Stimulated activated memory B cell treated with anti-CD40 and anti-IgM and Interleukin-4, amounts not matched to agents 10 μg/mL and 1 μg/mL and 100 μg/mL, for 72 hours (primary cell): ENCODE data around the gene IL1RAPL2.
"Not testable (repeated sequence)": the region's sequence is repeated elsewhere in the genome, so short reads cannot be mapped to it uniquely, and the experiment has no call there.

Source experiments
- ATAC-seq: fragments of 150-1000 bp; cut with Tn5 transposase; 2 replicates; pipeline ENCODE4 v1.10.0; 2021
- H3K27ac Mint-ChIP-seq: one replicate; pipeline ENCODE4 v1.8.0; 2022; ENCODE audit warnings: mild to moderate bottlenecking, mixed read lengths
- H3K27me3 Mint-ChIP-seq: one replicate; pipeline ENCODE4 v1.8.0; 2022; ENCODE audit warnings: mixed read lengths
- H3K36me3 Mint-ChIP-seq: one replicate; pipeline ENCODE4 v1.8.0; 2022; ENCODE audit warnings: mixed read lengths
- H3K4me1 Mint-ChIP-seq: one replicate; pipeline ENCODE4 v1.8.0; 2022; ENCODE audit warnings: mixed read lengths
- H3K4me3 Mint-ChIP-seq: one replicate; pipeline ENCODE4 v1.8.0; 2022; ENCODE audit warnings: mild to moderate bottlenecking, moderate library complexity, mixed read lengths
- H3K9me3 Mint-ChIP-seq: one replicate; pipeline ENCODE4 v1.8.0; 2022; ENCODE audit warnings: mixed read lengths

Gene IL1RAPL2

DNA sequence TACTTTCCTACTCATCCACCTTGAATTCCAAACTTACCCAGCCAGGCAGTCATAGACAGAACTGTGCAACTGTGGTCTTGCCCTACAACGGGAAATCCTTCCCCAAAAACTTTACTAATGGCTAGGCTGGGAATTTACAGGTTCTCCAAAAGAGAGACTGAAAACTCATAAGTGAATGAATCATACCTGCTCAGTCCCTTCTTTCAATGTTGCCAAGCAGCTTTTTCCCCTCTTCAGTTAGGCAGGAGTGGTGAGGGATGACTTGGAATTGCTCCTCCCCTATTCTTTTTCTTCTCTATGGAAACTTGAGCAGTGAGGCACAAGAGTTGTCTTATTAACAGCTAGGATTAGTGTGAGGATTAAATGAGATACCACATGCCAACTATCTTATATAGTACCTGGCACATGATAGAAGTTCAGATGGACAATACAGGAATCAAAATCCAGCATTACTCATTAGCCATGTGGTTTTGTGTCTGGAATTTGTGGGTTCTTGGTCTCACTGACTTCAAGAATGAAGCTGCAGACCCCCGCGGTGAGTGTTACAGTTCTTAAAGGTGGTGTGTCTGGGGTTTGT is 548.6 kb downstream of the IL1RAPL2 start:
- Mint-ChIP-seq H3K27me3 (no peaks in the 10 kb centered on the region), H3K4me1 (no peaks in the 10 kb centered on the region), H3K27ac (no peak overlapping the region), H3K36me3 (no peaks in the 10 kb centered on the region), H3K9me3 (no peaks in the 10 kb centered on the region), H3K4me3 (no peak overlapping the region)
- no peak for ATAC-seq

DNA sequence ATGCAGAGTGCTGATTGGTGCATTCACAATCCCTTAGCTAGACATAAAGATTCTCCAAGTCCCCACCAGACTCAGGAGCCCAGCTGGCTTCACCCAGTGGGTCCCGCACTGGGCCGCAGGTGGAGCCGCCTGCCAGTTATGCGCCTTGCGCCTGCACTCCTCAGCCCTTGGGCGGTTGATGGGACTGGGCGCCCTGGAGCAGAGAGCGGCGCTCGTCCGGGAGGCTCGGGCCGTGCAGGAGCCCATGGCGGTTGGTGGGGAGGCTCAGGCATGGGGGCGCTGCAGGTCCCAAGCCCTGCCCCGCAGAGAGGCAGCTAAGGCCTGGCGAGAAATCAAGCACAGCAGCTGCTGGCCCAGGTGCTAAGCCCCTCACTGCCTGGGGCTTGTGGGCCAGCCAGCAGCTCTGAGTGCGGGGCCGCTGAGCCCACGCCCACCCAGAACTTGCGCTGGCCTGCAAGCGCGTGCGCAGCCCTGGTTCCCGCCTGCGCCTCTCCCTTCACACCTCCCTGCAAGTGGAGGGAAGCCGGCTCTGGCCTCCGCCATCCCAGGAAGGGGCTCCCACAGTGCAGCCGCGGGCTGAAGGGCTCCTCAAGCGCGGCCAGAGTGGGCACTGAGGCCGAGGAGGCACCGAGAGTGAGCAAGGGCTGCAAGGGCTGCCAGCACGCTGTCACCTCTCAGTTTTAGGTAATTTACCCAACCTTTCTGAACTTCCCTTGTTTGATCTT is 549.8 kb downstream of the IL1RAPL2 start:
- not testable (repeated sequence) for H3K36me3 Mint-ChIP-seq, ATAC-seq, H3K4me1 Mint-ChIP-seq, H3K9me3 Mint-ChIP-seq, H3K27ac Mint-ChIP-seq, H3K27me3 Mint-ChIP-seq, H3K4me3 Mint-ChIP-seq

DNA sequence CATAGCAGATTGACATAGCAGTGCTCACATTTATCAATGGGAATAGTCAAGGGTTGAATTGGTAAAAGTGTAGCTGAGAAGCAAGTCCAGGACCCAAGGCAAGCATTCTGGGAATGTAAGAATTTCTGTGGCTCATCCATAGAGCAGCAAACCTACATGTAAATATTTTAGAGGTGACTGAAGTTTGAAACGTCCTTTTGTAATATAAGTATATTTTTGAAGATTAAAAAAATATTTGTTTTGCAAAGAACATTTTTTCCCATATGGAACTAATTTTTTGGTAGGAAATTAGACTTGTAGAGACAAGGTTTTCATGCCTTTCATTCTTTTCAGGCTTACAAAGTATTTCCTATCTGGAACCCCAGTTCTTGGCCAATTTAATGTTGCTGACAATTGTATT is 550.5 kb downstream of the IL1RAPL2 start:
- Mint-ChIP-seq H3K9me3 (no peaks in the 10 kb centered on the region), H3K36me3 (no peaks in the 10 kb centered on the region), H3K4me1 (no peaks in the 10 kb centered on the region), H3K27ac (no peak overlapping the region), H3K4me3 (no peak overlapping the region), H3K27me3 (no peaks in the 10 kb centered on the region)
- ATAC-seq: no peak

DNA sequence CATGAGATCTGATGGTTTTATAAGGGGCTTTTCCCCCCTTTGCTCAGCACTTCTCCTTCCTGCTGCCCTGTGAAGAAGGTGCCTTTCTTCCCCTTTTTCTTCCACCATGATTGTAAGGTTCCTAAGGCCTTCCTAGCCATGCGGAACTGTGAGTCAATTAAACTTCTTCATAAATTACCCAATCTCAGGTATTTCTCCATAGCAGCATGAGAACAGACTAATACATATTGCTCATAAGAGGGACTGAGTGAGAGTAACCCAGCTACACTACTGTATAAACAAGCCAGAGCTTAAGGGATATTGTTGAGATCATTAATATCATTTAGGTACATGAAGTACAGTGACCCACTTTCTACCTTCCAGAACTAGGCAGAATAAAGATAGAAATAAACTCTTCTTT is 551.6 kb downstream of the IL1RAPL2 start:
- H3K27ac Mint-ChIP-seq: no peak overlapping the region
- H3K27me3 Mint-ChIP-seq: no peaks in the 10 kb centered on the region
- H3K4me3 Mint-ChIP-seq: no peak overlapping the region
- no peaks in the 10 kb centered on the region for H3K36me3 Mint-ChIP-seq
- ATAC-seq: no peak
- no peaks in the 10 kb centered on the region for H3K4me1 Mint-ChIP-seq
- no peaks in the 10 kb centered on the region for H3K9me3 Mint-ChIP-seq

DNA sequence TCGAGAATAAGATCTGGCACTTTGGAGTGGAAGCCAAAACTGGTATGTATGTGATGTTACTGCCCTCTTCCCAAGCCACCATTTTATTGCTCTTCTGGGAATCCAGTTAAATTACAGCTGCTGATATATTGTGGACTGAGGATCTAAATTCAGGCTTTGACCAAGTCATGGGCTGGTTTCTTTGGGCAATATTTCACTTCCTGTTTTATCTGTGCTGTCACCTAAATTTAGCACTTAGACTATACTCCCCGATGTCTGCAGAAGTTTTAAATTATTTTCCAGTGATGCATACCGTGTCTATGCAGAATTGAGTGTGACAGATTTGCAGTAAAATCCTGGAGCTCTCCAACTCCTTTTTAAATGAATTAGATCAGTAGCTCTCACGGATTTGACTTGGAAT is 554.5 kb downstream of the IL1RAPL2 start:
- no peaks in the 10 kb centered on the region for H3K36me3 Mint-ChIP-seq

DNA sequence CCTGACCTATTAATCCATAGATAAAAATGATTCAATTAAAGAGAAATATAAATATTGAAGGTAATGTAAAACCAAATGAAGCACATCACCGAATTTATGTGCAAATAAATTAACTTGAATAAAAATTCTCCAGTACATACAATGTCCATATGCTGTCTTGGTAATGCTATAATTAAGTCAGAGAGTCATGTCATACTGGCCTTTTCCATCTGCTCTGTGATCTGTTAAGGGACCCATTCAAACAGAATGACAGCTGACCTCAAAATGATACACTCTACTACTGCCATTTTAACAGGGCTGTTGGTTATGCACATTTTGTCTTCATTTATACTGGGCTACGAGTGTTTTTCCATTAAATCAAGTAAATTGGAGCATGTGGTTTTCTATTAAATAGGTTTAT is 555.2 kb downstream of the IL1RAPL2 start:
- Mint-ChIP-seq H3K4me1 (no peaks in the 10 kb centered on the region), H3K9me3 (no peaks in the 10 kb centered on the region), H3K27me3 (no peaks in the 10 kb centered on the region), H3K36me3 (no peaks in the 10 kb centered on the region), H3K27ac (no peak overlapping the region), H3K4me3 (no peak overlapping the region)
- no peak for ATAC-seq

More for the DNA sequence above, 554.5 kb downstream of the IL1RAPL2 start:
- no peak for ATAC-seq
- H3K9me3 Mint-ChIP-seq: no peaks in the 10 kb centered on the region
- H3K4me3 Mint-ChIP-seq: no peak overlapping the region
- no peaks in the 10 kb centered on the region for H3K27me3 Mint-ChIP-seq
- no peaks in the 10 kb centered on the region for H3K4me1 Mint-ChIP-seq
- H3K27ac Mint-ChIP-seq: no peak overlapping the region

DNA sequence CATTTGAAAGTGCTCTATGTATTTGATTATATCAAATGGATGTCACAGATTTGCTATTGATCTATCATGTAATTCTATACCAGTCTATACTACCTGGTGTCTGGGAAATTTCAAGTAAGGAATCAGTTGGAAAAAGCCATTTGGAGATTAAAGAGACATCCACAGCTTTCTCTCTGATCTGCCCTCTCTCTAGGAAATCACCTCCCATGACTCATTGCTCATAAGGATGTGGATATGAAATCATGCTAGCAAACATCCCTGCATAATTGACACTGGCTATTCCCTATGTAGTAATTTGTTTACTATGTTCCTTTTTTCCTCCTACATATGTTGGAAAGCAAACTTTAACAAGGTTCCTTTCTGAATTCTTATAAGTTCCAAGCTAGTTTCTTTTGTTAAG is 560.2 kb downstream of the IL1RAPL2 start:
- no peaks in the 10 kb centered on the region for H3K27me3 Mint-ChIP-seq
- no peaks in the 10 kb centered on the region for H3K36me3 Mint-ChIP-seq
- no peaks in the 10 kb centered on the region for H3K4me1 Mint-ChIP-seq
- H3K27ac Mint-ChIP-seq: no peak overlapping the region
- no peak overlapping the region for H3K4me3 Mint-ChIP-seq
- H3K9me3 Mint-ChIP-seq: no peaks in the 10 kb centered on the region
- no peak for ATAC-seq

DNA sequence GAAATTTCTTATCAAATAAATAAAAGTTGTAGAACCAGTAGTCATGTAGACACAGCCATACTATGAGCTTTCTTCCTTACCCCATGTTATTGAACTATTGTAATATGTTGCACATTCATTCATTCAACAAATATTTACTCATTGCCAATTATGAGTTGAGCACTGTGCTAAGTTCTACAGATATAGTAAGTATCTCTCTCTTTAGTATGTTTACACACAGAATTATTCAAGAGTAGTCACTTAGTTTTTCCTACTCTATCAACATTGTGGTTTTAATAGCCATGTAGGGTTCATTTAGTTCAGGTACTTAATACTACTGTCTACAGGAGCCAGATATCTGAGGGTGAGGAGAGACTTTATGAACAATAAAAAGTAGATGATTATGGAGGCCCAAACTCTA is 568.3 kb downstream of the IL1RAPL2 start:
- Mint-ChIP-seq H3K4me1 (no peaks in the 10 kb centered on the region), H3K36me3 (no peaks in the 10 kb centered on the region), H3K9me3 (no peaks in the 10 kb centered on the region), H3K4me3 (no peak overlapping the region), H3K27me3 (no peaks in the 10 kb centered on the region), H3K27ac (no peak overlapping the region)
- no peak for ATAC-seq

DNA sequence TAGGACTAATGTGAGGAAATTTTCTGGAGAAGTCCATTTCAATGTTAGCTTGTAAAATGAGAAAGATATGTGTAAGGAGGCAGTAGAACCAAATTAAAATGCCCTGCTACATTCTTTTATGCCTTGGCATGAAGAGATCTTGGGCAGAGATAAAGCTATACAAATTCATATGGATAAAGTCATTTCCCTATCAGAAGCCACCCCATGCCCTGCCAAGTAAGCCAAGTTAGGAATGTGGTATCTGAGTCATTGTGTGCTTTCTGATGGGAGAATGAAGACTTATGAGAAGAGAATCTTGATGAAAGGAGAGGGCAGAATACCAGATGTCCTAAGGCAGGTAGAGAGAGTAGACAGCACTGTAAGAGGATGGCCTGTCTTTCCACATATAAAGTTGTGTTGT is 570.8 kb downstream of the IL1RAPL2 start:
- Mint-ChIP-seq H3K4me3 (no peak overlapping the region), H3K4me1 (no peaks in the 10 kb centered on the region), H3K27ac (no peak overlapping the region), H3K9me3 (no peaks in the 10 kb centered on the region), H3K36me3 (no peaks in the 10 kb centered on the region), H3K27me3 (no peaks in the 10 kb centered on the region)
- no peak for ATAC-seq

DNA sequence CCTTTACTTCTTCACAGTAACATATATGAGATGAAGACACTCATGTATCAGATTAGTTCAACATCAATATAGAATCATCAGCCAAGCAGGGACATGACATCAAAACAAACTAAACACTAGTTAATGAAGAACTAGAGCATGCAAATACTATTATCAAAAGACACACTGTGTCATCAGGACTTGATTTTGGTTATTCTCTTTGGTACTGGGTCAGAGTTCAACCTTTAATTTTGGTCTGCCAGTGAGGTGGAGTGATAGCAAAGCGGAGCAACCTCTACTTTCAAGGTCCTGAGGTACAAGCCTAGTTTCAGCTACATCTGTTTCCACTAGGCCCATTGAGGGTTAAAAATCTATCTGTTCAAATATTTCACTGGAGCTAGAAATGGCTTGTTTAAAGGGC is 584.0 kb downstream of the IL1RAPL2 start:
- Mint-ChIP-seq H3K36me3 (no peaks in the 10 kb centered on the region), H3K4me1 (no peaks in the 10 kb centered on the region), H3K27ac (no peak overlapping the region), H3K9me3 (no peaks in the 10 kb centered on the region), H3K4me3 (no peak overlapping the region), H3K27me3 (no peaks in the 10 kb centered on the region)
- no peak for ATAC-seq

DNA sequence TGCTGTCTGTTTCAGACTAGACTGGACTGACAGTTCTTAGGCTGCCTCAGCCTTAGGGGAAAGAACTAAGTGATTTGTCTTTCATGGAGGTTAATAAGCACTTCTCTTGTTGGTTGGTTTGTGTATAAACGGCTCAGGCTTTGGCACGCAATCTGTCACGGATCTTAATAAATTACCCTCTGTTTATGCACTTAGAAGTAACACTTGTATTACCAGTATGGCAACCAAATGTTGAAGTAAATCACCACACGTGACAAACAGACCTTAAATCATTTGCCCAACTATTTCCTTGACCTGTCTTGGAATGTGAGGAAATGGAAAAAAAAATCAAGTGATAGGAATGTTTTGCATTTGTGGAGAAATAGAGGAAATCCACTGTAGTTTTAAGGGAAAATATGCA is 584.6 kb downstream of the IL1RAPL2 start:
- Mint-ChIP-seq H3K27ac (no peak overlapping the region), H3K4me1 (no peaks in the 10 kb centered on the region), H3K27me3 (no peaks in the 10 kb centered on the region), H3K36me3 (no peaks in the 10 kb centered on the region), H3K9me3 (no peaks in the 10 kb centered on the region), H3K4me3 (no peak overlapping the region)
- no peak for ATAC-seq

DNA sequence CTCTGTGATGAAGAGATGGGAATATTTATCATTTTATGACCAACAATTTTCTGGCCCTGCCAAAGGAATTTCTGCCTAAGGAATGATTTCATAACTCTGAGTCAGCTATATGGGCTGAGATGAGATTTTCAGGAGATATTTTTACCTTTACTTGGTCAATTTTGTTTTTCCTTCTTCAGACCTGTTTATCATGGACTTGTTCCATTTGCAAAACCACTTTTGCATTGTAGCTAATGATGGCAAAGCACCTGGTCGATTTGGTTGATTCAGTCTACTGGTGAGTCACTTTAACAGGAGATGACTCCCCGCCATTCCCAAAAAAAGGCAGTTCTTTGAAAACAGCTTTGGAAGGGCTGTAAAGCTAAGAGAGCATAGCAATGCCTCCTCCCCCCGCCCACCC is 601.2 kb downstream of the IL1RAPL2 start:
- Mint-ChIP-seq H3K27ac (no peak overlapping the region), H3K4me3 (no peak overlapping the region), H3K4me1 (no peaks in the 10 kb centered on the region), H3K27me3 (no peaks in the 10 kb centered on the region), H3K36me3 (no peaks in the 10 kb centered on the region), H3K9me3 (no peaks in the 10 kb centered on the region)
- no peak for ATAC-seq

DNA sequence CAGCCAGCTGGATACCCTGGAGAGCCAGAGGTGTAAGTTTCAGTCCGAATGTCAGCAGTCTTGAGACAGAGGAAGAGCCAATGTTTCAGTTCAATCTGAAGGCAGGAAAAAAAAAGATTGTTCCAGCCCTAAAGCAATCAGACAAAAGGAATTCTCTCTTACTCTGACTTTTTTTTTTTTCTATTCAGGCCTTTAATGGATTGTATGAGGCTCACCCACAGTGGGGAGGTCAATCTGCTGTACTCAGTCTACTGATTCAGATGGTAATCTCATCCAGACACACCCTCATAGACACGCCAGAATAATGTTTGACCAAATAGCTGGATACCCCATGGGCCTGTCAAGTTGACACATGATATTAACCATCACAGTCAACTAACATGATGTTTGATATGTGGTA is 602.6 kb downstream of the IL1RAPL2 start:
- H3K27ac Mint-ChIP-seq: no peak overlapping the region
- no peaks in the 10 kb centered on the region for H3K27me3 Mint-ChIP-seq
- H3K9me3 Mint-ChIP-seq: no peaks in the 10 kb centered on the region
- H3K36me3 Mint-ChIP-seq: no peaks in the 10 kb centered on the region
- no peaks in the 10 kb centered on the region for H3K4me1 Mint-ChIP-seq
- no peak overlapping the region for H3K4me3 Mint-ChIP-seq
- no peak for ATAC-seq

DNA sequence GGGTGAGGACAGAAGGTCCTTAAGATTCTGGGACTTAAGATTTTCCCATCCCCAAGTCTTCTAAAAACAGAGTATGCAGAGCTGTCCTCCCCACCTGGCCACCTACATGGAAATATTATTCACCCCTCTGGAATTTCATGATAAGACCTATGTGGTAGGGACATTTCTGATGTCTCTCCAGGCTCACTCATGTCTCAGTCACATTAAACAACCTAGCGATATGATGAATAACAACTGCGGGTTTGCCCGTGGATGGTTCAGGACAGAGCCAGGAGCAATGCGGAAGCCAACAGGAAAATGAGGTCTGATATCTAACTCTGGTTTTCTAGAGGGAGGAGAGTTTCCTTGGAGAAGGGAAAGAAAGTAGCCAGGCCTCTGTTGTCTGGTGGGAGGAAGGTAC is 607.1 kb downstream of the IL1RAPL2 start:
- Mint-ChIP-seq H3K36me3 (no peaks in the 10 kb centered on the region), H3K4me3 (no peak overlapping the region), H3K27me3 (no peaks in the 10 kb centered on the region), H3K9me3 (no peaks in the 10 kb centered on the region), H3K27ac (no peak overlapping the region), H3K4me1 (no peaks in the 10 kb centered on the region)
- no peak for ATAC-seq

DNA sequence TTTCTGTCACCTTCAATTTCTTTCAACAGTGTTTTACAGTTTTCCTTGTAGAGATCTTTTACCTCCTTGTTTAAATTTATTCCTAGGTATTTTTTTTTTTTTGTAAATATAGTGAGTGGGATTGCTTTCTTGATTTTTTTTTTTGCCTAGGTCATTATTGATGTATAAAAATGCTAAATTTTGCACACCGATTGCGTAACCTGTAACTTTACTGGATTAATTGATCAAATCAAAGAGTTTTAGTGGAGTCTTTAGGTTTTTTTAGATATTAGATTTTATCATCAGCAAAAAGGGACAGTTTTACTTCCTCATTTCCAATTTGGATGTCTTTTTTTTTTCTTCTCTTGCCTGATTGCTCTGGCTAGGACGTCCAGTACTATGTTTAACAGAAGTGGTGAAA is 613.6 kb downstream of the IL1RAPL2 start:
- H3K9me3 Mint-ChIP-seq: peaks cover 3% of the 10 kb centered on the region
- no peaks in the 10 kb centered on the region for H3K27me3 Mint-ChIP-seq
- ATAC-seq: no peak
- no peaks in the 10 kb centered on the region for H3K4me1 Mint-ChIP-seq
- H3K4me3 Mint-ChIP-seq: no peak overlapping the region
- H3K27ac Mint-ChIP-seq: no peak overlapping the region
- H3K36me3 Mint-ChIP-seq: no peaks in the 10 kb centered on the region

DNA sequence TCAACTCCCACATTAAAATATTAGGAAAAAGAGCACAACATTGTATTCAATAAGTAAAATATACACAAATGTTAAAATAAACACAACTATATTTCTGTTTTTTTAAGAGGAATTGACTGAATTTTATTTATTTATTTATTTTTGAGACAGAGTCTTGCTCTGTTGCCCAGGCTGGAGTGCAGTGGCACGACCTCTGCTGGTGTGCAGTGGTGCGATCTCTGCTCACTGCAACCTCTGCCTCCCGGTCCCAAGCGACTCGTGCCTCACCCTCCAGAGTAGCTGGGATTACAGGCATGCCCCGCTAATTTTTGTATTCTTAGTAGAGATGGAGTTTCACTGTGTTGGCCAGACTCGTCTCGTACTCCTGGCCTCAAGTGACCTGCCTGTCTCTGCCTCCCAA is 623.1 kb downstream of the IL1RAPL2 start:
- Mint-ChIP-seq H3K4me1 (no peaks in the 10 kb centered on the region), H3K27me3 (no peaks in the 10 kb centered on the region), H3K9me3 (no peaks in the 10 kb centered on the region), H3K4me3 (no peak overlapping the region), H3K27ac (no peak overlapping the region), H3K36me3 (no peaks in the 10 kb centered on the region)
- no peak for ATAC-seq
